ENCODE data around the gene POLA1.

Gene POLA1

DNA sequence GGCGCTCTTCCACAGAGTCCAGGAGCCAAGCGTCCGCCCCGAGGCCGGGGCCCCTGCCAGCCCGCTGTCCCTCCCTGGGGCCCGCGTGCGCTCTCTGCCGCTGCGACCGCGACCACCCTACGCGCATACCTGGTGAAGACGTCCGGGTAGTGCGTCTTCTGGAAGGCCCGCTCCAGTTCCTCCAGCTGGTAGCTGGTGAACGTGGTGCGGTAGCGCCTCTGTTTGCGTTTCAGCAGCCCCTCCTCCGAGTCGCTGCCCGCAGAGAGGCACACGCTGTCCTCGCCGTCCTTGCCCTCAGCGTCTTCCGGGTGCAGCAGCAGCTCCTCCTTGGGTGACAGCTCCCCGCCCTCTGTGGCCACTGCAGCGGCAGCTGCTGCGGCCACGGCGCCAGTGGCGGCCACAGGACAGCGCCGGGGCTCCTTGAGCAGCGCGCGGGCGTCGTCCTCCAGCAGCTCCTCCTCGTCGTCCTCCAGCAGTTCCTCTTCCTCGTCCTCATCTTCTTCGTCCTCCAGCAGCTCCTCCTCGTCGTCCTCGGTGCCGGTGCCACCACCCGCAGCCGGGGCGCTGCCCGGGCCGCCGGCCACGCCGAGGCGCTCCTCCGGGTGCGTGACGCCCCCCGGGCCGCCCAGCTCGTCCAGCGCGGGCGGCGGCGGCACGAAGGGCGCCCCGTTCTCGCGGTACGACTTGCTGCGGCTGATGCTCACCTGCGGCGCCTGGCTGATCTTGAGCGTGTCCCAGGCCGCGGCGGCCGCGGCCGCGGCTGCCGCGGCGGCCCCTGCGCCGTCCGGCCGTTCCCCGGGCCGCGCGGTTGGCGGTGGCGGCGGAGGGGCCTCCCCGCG lies 319.3 kb downstream of the POLA1 start:
- DNase-seq, result no peak

DNA sequence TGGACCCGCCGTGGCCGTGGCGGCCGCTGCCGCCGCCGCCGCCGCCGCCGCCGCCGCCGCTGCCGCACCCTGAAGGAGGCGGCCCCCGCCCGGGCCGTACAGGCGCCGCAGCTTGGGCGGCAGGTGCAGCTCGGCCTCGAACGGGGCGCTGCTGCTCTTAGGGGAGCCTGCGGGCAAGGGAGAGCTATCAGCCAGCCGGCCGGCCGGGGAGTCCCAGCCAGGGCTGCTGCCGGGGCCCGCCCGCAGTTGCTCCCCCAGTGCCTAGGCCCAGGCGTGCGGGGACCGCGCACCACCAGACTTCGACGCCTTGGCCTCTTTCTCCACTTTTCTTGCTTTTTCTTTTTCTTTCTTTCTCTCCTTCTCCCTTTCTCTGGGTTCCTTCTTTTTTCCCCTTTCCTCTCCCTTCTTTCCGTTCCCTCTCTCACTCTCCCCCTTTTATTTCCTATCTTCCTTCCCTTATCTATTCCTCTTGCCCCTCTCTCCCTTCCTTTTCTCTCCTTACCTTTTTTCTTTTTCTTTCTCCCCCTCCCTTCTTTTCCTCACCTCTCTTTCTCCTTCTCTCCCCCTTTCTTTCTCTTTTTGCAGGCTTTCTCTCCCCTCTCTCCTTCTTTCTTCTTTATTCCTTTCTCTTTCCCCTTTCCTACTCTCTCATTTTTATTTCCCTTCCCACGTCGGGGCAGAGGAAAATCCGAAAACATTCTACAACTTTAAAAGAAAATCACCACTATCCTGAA lies 320.1 kb downstream of the POLA1 start:
- no peak for DNase-seq

DNA sequence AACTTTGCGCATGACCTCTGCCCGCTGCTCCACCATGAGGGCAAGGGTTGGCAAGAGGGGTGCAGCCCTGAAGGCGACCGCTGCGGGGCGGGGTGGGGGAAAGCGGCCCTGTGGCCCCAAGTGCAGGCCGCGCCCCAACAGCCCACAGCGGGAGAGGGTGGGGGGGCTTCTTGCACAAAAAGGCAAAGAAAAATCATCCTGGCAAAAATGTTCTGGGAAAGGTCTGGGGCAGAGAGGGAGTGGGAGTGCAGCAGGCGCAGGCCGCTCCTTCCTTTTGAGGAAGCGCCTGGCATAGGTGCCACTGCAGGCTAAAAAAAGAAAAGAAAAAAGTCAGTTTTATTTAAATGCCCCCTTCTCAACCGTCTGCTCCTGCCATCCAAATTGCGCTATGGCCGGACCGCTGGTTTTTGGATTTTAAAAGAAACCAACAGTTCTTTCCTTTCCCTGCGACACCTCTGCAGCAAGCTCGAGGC lies 320.7 kb downstream of the POLA1 start:
- DNase-seq, result no peak

DNA sequence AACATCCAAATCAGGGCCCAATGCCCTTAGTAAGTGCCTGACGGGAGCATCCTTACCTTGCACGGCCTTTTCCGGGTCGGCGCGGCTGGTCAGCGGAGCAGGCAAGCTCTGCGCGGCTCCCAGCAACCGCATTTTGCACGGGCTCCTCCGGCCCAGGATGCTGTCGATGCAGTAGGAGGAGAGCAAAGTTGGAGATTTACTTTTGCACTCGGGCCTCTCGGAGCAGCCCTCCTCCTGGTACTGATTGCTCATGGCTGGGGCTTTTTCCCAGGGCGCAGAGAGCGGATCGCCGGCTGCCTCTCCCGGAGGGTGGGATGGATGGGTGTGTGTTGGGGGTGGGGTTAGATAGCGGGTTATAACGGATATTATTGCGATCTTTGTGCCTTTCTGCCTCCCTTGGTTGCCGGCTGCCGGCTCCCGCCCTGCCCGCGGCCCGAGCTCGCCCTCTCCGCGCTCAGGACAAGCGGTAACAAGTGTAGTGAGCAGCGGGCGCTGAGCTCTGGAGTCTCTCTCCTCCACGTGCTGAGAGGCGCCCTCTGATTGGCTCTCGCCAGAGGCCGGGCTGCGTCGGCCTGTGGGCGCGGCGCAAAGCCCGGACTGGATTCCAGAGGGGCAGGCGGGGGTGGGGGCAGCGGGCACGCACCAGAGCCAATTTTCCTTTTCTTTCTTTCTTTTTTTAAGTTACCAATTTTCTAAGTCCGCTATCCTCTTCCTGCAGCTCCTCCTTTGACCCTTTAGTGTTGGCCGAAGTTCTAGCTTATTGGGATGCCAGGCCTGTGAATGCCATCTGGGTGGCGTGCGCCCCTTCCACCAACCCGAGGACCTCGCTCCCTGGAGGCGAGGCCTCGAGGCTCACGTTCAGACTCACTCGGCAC lies 322.0 kb downstream of the POLA1 start, which contains the start of gene ARX:
ARX (minus strand) TSS at position 480 of the 875 bp plus-strand sequence; CDS start at position 252, 228 bp downstream.
- no peak for DNase-seq

DNA sequence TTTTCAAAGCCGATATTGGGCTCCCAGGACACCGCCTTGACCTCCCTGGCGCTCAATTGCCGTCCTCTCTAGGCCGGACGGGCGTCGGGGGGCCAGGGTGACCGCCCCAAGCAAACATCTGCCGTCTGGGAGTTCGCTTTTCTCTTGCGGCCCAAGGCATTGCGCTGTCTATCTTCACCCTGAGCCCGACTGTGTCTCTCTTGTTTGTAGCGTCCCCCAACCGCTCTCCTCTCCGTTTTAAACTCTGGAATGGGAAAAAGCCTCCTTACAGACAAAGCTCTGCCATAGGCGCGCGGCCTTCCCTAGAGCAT lies 322.6 kb downstream of the POLA1 start:
- no peak for DNase-seq

DNA sequence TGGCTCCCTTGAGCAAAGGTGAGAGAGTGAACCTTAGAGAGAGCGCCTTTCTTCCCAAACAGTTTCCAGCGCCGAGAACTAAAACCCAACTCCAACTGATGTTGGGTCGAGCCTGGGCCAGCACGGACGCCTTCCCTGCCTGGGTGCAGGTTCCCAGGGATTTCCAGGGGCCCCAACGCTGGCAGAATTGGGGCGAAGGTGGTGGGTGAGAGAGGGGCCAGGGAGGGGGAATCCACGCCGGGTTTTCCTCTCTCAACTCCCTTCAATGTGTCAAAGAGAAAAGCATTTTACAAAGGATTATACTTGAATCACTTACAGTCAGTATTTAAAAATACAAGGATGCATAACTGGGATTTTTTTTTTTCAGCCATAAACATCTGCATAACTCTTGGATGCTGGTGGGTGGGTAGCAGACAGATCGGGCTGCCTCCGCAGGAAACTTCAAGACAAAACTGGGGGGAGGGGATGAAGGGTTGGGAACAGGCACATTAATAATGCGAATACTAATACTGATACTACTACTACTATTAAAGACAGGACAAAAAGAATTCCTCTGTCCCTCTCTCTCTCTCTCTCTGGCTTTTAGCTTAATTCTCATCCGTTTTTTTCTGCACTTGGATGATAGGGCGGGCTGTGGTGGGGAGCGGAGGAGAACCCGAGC lies 323.4 kb downstream of the POLA1 start:
- DNase-seq, result no peak

DNA sequence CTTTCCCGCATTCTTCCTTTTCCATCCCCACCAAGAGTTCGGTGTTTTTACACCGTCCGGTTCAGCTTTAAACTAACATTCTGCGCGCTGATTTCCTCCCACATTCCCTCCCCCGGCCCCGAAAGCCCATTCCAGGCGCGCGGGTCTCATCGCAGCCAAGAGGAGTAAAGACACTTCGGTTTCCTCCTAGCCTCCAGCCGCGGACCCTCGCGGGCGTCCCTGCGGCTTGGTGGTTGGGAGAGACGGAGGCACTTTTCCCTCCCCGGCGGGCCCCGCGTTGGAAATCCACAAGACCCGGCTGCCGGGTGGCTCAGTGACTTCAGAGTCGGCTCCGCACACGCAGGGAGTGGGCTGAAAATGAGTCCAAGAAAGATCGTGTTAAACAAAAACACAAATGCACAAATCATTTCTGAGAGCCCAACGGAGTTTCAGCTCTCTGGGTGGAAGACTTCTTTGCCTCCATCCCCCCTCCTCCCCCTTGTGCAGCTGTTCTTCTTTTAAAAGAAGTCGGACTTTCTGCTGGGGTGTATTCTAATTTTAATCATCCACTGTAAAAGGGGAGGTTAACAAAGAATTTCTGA lies 324.0 kb downstream of the POLA1 start:
- no peak for DNase-seq

DNA sequence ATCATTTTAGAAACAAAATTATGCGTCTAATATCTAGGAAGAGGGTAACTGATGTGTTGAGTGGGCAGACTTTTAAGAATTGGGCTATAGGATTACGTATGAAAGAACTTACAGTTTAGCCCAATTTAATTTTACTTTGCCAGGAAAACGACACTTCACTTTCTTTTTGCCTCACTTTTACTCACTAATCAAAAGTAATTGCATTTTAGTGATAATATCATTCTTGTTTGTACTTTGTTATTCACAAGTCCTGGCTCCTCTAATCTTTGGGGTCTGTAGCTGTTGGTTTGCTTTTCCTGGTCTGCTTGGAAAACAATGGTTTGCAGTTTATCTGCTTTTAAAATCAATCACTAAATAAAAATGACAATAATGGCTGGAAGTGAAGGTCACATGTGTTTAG lies 325.0 kb downstream of the POLA1 start:
- DNase-seq, result no peak

DNA sequence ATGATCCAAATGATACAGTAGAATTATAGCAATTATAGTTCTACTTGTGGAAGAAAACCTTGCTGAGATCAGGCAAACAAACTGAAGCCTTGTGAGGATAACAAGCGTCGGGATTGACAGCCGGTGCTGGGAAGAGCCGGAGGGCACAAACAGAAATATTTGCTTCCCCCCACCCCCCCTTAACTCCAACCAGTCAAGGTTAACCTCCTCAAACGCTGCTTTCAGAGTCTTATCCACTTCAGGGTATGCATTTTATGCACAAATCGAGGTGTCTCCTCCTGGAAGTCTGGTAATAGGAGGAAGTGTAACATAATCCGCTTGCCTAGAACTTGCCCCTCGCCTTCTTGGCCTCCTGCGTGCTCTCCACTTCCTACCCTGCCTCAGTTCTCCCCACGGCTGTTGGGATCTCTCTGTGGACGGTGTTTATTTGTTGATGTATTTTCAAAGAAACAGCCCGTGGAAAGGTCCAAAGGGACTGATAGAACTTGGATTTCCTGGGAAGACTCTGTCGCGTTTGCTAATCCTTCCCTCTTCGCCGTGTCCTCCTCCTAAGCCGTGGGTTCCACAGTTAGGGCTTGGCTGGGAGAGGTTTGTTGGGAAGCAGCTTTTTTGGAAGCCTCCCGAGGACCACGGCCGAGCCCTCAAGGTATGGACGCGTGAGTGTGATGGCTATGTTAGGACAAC lies 326.1 kb downstream of the POLA1 start:
- no peak for DNase-seq

DNA sequence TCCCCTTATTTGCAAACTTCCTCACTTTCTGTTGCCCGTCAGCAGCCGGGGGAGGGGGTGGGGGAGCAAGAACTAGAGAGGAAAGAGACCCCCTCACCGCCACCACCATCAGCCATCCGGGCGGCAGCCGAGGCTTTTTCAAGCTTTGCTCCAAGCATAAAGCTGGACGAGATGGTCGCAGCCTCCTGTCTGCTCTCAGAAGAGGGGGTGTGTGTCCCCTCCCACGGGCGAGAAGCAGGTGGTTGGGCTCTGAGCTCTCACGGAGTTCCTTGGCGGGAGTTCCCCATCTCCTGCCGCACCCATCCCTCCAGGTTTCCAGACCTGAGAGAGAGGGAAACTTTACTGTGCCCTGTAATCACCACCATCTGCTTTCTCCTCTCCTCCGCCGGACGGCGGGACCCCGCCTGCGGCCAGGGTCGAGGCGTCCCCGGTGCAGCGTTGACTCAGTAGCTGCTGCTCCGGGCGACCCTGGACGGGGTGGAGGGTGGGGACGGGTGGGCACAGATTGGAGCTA lies 326.7 kb downstream of the POLA1 start:
- DNase-seq, result no peak

DNA sequence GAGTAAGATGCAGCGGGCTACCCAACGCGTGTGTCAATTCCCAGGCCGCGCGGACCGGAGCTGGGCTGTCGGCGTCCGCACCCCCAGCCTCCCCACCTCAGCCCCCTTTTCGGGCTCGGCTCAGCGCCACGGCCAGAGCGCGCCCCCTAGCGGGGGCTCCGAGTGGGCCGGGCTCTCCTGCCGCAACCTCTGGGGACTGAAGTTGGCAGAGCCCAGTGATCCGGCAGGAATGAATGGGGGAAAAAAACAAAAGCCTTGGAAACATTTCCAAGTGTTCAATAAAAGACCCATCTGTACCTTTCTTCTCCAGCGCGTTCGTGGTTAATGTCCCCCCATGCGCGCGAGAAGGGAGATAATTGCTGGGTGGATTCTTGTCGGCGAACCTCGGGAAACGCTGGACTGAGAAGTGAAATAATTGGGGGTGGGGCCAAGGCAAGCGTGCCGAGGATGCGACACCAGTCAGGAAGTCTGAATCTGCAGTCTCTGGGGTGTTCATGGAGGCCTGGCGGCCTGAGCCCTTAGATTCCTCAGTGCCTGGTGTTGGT lies 327.3 kb downstream of the POLA1 start:
- peak in 1 of 2 donors; percentile 37 for DNase-seq

DNA sequence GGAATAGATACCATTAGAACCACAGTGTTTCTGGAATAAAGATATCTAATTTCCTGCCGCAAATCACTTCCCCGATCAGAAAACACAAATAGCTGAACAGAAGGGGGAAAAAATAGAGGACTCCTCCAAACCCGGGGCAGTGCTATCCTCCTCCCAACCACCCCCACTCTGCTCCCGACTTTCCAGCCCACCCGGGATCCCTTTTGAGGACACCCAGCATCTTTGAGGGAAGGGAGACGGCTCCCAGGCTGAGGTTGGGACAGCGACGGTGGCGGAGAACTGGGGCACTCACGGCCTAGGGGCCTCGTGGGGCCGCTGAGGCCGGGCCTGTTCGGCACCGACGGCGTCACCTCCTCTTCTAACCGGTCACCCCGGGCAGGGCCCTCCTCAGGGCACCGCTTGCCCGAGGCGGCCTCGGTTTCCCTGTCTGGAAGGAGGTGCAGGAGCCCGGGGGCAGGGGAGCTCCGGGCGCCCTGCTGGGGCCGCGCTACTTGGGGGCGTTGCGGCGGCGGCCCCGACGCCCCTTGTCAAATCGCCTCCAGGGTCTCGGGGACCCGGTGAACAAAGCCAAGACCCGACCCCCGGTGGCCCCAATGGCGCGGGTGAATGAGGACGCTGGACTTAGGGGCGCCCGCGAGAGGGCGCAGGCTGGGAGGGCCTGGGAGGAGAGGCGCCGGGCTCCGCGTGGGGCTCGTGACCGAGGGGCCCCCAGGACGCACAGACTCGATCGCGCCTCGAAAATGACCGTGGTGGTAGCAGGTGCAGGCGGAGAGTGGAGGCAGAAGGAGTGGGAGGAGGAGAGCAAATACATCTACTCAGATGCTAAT lies 329.0 kb downstream of the POLA1 start:
- DNase-seq, result no peak

DNA sequence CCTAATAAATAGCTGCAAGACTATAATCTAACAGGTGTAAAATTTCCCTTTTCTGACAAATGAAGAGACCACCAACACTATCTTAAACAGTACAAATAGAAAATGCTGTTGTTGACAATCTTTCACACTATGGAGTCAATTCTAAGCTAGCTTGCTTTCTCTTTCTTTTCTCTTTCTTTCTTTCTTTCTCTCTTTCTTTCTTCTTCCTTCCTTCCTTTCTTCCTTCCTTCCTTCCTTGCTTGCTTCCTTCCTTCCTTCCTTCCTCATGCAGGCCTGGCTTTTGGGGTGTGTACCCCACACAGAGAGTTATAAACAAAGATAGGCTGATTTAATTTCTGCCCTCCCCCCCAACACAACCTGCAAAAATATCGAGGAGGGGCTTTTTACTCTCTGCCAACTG lies 330.2 kb downstream of the POLA1 start:
- DNase-seq, result no peak

DNA sequence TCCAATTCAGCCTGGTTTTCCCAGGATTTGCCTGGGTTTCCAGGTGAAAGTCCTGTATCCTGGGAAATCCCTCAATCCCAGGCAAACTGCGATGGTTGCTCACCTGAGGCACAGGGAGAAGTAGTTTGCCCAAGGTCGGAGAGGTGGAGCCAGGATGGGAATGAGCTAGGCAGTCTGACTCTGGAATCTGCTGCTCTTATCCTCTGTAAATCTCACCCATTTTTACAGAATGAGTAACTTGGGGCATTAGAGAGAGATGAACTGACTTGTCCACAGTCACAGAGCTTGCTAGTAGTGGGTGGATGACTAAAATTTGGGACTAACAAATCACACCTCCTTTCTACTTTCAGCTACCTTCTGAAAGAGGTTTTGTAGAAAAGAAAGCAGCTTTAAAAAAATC lies 331.9 kb downstream of the POLA1 start:
- DNase-seq, result no peak

DNA sequence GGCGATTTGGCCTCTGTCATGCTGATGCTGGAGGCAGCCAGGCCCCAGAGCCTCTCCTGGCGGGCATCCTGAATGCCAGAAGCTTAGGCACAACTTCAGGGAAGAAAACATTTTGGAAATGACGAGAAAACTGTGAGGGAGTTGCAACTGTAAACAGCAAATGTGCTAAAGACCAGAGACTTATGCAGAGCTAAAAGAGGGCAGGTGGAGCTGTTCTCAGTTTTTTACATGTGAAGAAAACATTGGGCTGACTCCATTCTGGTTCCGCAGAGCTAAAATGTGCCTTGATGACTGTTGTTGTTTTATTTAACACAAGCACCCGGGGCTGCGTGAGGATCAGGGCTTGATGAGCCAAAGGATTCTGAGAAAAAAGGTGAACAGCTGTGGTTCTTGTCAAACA lies 332.9 kb downstream of the POLA1 start:
- no peak for DNase-seq

DNA sequence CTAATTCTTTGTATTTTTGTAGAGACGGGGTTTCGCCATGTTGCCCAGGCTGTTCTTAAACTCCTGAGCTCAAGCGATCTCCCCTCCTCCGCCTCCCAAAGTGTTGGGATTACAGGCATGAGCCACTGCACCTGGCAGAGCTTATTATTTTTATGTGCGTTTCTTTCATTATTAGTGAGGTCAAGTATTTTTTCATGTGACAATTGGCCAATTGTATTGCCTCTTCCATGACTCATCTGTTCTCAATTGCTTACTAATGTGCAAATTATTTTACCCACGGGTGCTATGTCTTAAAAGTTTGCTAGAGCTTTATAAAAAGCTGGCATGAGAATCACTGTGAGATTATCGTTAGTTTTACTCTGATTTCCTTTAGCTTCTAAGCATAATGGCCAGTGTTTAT lies 335.0 kb downstream of the POLA1 start:
- DNase-seq, result no peak

DNA sequence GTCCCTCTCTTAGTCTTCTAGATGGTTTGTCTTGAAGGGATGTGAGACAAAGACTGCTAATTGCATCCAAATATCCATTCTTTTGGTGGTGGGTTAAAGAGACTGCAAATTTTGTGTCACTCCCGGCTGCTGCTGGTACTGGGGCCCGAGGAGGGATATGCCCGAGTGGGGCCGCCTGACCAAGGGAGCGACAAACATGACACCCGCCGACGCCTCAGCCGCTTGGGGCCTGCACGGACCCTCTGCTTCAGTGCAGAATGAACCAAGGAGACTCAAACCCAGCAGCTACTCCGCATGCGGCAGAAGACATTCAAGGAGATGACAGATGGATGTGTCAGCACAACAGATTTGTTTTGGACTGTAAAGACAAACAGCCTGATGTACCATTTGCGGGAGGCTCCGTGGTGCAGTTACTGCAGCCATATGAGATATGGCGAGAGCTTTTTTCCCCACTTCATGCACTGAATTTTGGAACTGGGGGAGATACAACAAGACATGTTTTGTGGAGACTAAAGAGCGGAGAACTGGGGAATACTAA lies 335.6 kb downstream of the POLA1 start:
- no peak for DNase-seq

DNA sequence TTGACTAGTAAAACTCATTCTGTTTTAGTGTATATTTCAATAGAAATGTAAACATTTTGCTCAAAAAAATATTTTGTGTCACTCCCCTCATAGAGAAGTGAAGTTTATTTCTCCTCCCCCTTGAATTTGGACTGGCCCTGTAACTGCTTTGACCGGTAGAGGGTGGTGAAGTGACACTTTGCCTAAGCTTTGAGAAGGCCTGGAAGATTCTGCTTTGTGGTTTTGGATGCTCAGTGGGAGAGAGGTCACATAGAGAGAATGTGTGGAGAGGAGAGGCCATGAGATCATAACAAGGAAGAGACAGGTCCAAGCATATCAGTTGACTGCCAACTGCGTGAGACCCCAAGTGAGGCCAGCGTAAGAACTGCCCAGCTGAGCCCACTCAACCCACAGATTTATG lies 341.2 kb downstream of the POLA1 start:
- no peak for DNase-seq

DNA sequence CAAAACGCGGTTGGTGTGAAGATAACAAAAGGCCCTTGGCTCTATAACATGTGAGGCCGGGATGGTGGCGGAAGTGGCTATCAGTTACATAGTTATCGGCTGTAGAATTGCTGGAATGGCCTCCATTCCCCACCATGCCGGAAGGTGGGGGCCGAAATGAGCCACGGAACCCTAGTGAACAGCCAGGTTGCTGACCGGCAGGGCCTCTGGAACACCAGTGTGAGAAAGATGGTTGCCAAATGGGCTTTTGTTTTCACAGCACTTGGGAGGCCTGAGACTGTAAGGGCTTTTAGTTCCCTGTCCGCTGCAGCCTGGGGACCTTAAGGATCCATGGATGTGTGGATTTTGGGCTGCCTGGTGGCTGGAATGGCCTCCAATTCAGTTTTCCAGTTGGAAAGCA lies 345.3 kb downstream of the POLA1 start:
- DNase-seq, result no peak

DNA sequence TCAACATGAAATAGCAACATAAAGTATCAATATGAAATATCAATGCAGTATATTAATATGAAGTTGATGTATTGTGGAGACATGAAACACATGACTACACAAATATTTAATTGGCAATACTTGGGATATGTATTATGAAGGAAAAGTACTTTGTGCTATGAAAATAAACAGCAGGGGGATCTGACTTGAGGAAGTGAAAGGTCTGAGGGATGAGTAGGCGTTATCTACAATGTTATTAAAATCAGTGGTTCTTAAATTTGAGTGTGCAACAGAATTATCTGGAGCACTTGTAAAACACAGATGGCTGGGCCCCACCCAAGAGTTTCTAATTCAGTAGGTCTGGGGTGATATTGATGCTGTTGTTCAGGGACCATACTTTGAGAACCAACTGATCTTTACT lies 349.5 kb downstream of the POLA1 start:
- DNase-seq, result no peak

Data from stimulated activated CD4-positive, alpha-beta T cell treated with anti-CD3 and anti-CD28 coated beads, Interleukin-2, amount 100 ng/mL, for 48 hours (primary cell).